B cell (primary cell): ENCODE measurements around the gene OR52E1.

Experiments
- EZH2 ChIP-seq: IDR thresholded peaks from 2 replicates; pipeline ENCODE4 v1.6.1; 2012; ENCODE audit warnings: borderline replicate concordance, low read depth, mild to moderate bottlenecking, moderate library complexity, low read length; ENCODE audit not compliant: insufficient read depth, poor library complexity, severe bottlenecking
- TF ChIP-seq, protein P1 (sequence below): fragments of 200-600 bp; IDR thresholded peaks from one replicate; pipeline ENCODE4 v1.8.0; 2022; ENCODE audit warnings: antibody characterized with exemption, mild to moderate bottlenecking

GRCh38 chr11:5071799-5072198 is 2.4 kb downstream of the OR52E1 start:
- no peak for TF ChIP-seq EZH2
- TF ChIP-seq, protein P1, sequence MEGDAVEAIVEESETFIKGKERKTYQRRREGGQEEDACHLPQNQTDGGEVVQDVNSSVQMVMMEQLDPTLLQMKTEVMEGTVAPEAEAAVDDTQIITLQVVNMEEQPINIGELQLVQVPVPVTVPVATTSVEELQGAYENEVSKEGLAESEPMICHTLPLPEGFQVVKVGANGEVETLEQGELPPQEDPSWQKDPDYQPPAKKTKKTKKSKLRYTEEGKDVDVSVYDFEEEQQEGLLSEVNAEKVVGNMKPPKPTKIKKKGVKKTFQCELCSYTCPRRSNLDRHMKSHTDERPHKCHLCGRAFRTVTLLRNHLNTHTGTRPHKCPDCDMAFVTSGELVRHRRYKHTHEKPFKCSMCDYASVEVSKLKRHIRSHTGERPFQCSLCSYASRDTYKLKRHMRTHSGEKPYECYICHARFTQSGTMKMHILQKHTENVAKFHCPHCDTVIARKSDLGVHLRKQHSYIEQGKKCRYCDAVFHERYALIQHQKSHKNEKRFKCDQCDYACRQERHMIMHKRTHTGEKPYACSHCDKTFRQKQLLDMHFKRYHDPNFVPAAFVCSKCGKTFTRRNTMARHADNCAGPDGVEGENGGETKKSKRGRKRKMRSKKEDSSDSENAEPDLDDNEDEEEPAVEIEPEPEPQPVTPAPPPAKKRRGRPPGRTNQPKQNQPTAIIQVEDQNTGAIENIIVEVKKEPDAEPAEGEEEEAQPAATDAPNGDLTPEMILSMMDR: no peak
